ENCODE measurements around the gene EPN1.

Gene EPN1

GRCh38 chr19:55660991-55661390 is 14.0 kb upstream of the EPN1 start:
- ATAC-seq (no peak), DNase-seq (no peak)

- no peak for DNase-seq
- ATAC-seq: no peak
Observed at GRCh38 chr19:55661826-55662225, 13.2 kb upstream of the EPN1 start.

GRCh38 chr19:55663846-55664536 is 11.0 kb upstream of the EPN1 start:
- ATAC-seq (no peak), DNase-seq (no peak)

GRCh38 chr19:55666343-55667005 is 8.6 kb upstream of the EPN1 start:
- DNase-seq (no peak), ATAC-seq (no peak)

- ATAC-seq (no peak), DNase-seq (no peak)
Observed at GRCh38 chr19:55667006-55667381, 8.0 kb upstream of the EPN1 start.

- DNase-seq (no peak), ATAC-seq (no peak)
Observed at GRCh38 chr19:55667511-55667910, 7.5 kb upstream of the EPN1 start.

- no peak for DNase-seq
Observed at GRCh38 chr19:55667958-55668357, 7.1 kb upstream of the EPN1 start.

GRCh38 chr19:55668603-55669348 is 6.2 kb upstream of the EPN1 start:
- no peak for DNase-seq
- ATAC-seq: no peak

More at GRCh38 chr19:55667958-55668357, 7.1 kb upstream of the EPN1 start:
- no peak for ATAC-seq

- no peak for DNase-seq
- no peak for ATAC-seq
Observed at GRCh38 chr19:55669418-55670279, 5.4 kb upstream of the EPN1 start.

- peak; percentile 22 for DNase-seq
- no peak for ATAC-seq
Observed at GRCh38 chr19:55670280-55671053, 4.6 kb upstream of the EPN1 start.

- DNase-seq (no peak), ATAC-seq (no peak)
Observed at GRCh38 chr19:55671054-55671378, 4.0 kb upstream of the EPN1 start.

- DNase-seq: no peak
- ATAC-seq: no peak
Observed at GRCh38 chr19:55672418-55672817, 2.6 kb upstream of the EPN1 start.

- DNase-seq (no peak), ATAC-seq (no peak)
Observed at GRCh38 chr19:55673465-55673864, 1.6 kb upstream of the EPN1 start.

GRCh38 chr19:55673889-55674288 is 1.1 kb upstream of the EPN1 start:
- no peak for DNase-seq

GRCh38 chr19:55674459-55674840 is 576 bp upstream of the EPN1 start:
- DNase-seq (no peak), ATAC-seq (no peak)

More at GRCh38 chr19:55673889-55674288, 1.1 kb upstream of the EPN1 start:
- ATAC-seq: no peak

GRCh38 chr19:55675661-55676354 is 782 bp downstream of the EPN1 start:
- DNase-seq (no peak), ATAC-seq (no peak)

- ATAC-seq (no peak), DNase-seq (no peak)
Observed at GRCh38 chr19:55676383-55676782, 1.4 kb downstream of the EPN1 start.

GRCh38 chr19:55676889-55677505 is 2.0 kb downstream of the EPN1 start:
- DNase-seq: no peak
- ATAC-seq: no peak

GRCh38 chr19:55677572-55678028 is 2.6 kb downstream of the EPN1 start:
- ATAC-seq: no peak
- DNase-seq: no peak

GRCh38 chr19:55678121-55678671 is 3.2 kb downstream of the EPN1 start:
- ATAC-seq (no peak), DNase-seq (peak; percentile 34)
